Panc1 (cell line): ENCODE data around the gene METRN. TPM values are rescaled to one million over a fixed set of nuclear protein-coding genes. Genes with fewer than 3 reads are reported as not detected.
A peak's percentile ranks its signal among the peaks of the same experiment; 100 is the strongest.

Source experiments
- ATAC-seq: fragments of 200-7000 bp; cut with Tn5 transposase; 2 replicates; pipeline ENCODE4 v1.9.1; 2020; ENCODE audit warnings: mild to moderate bottlenecking, moderate library complexity
- BruUV-seq: library from RNA; stranded (reverse); fragments of 400-500 nt; replicated peaks from 2 replicates; lab custom pipeline; 2021; lab: Mats Ljungman, UMichigan
- CTCF ChIA-PET: fragments of 300-600 bp; sonication (Branson Sonifier 250); formaldehyde crosslinking; loops from one replicate; lab custom pipeline; 2022; ENCODE audit warnings: antibody characterized with exemption; lab: Charles Lee
- POLR2A ChIA-PET: fragments of 300-600 bp; sonication (Branson Sonifier 250); formaldehyde crosslinking; loops from one replicate; lab custom pipeline; 2022; ENCODE audit warnings: antibody characterized with exemption; lab: Charles Lee
- DNase-seq: peaks from one replicate; pipeline ENCODE4 v3.0.0-alpha.2; 2010; ENCODE audit warnings: low read depth, low spot score
- H3K27ac ChIP-seq: 2 replicates; pipeline ENCODE4 v1.5.1; 2011; ENCODE audit warnings: mild to moderate bottlenecking, low read length, inconsistent platforms
- H3K27me3 ChIP-seq: fragments of 200-500 bp; sonication (Bioruptor generic); 2 replicates; pipeline ENCODE4 v1.6.0; 2014; ENCODE audit warnings: low read length, inconsistent platforms; ENCODE audit not compliant: control insufficient read depth, insufficient read depth
- H3K36me3 ChIP-seq: fragments of 200-500 bp; sonication (Bioruptor generic); 2 replicates; pipeline ENCODE4 v1.5.1; 2014; ENCODE audit warnings: inconsistent platforms, mild to moderate bottlenecking, low read length, moderate library complexity; ENCODE audit not compliant: control insufficient read depth, insufficient read depth
- H3K4me1 ChIP-seq: 2 replicates; pipeline ENCODE4 v1.5.1; 2011; ENCODE audit warnings: inconsistent platforms, mild to moderate bottlenecking, low read length, moderate library complexity; ENCODE audit not compliant: control insufficient read depth, insufficient read depth
- H3K4me3 ChIP-seq, 2 experiments: 2 replicates each; pipeline ENCODE4 v1.5.1; 2011 to 2012; ENCODE audit warnings: low read depth in 2 of 2, low read length in 2 of 2, mild to moderate bottlenecking in 2 of 2, inconsistent platforms in 1 of 2, moderate library complexity in 1 of 2
- H3K9me3 ChIP-seq: fragments of 200-500 bp; sonication (Bioruptor generic); 2 replicates; pipeline ENCODE4 v1.5.1; 2014; ENCODE audit warnings: low read depth, mild to moderate bottlenecking, inconsistent platforms, low read length, moderate library complexity; ENCODE audit not compliant: control insufficient read depth, insufficient read depth
- POLR2AphosphoS5 ChIP-seq: IDR thresholded peaks from 2 replicates; pipeline ENCODE4 v1.6.1; 2012; ENCODE audit warnings: mild to moderate bottlenecking, low read depth, low read length, moderate library complexity
- SIN3A ChIP-seq: IDR thresholded peaks from 2 replicates; pipeline ENCODE4 v1.6.1; 2012; ENCODE audit warnings: low read depth, mild to moderate bottlenecking, low read length, moderate library complexity, borderline replicate concordance; ENCODE audit not compliant: insufficient read depth
- TCF7L2 ChIP-seq: IDR thresholded peaks from 2 replicates; pipeline ENCODE4 v1.6.1; 2011; ENCODE audit warnings: mild to moderate bottlenecking, low read depth, low read length, inconsistent platforms
- in situ Hi-C: cut with HindIII; loops from 2 replicates; pipeline ENCODE4 v1.10.0; 2016; ENCODE audit warnings: low sequenced_read_pairs, low pct_unique_long_range_greater_than_20kb
- intact Hi-C: fragments of 100-400 bp; cut with micrococcal nuclease; formaldehyde crosslinking; loops from one replicate; pipeline ENCODE4 v1.10.0; 2022; ENCODE audit not compliant: unreplicated experiment
- total RNA-seq: library from RNA; stranded (reverse); gene quantifications from one replicate; pipeline ENCODE4 v1.2.1, GENCODE V29; 2021; ENCODE audit not compliant: unreplicated experiment
- TF ChIP-seq, protein P1 (sequence below), 2 experiments: IDR thresholded peaks; 2 replicates each; pipeline ENCODE4 v1.6.1; 2011 to 2012; ENCODE audit warnings: low read depth in 2 of 2, control low read depth in 1 of 2, low read length in 1 of 2, mild to moderate bottlenecking in 1 of 2, moderate library complexity in 1 of 2; ENCODE audit not compliant: insufficient read depth in 1 of 2
- TF ChIP-seq, protein P2 (sequence below): fragments of 450-650 bp; IDR thresholded peaks from 2 replicates; pipeline ENCODE4 v1.5.1; 2017; ENCODE audit warnings: mild to moderate bottlenecking

Gene METRN
- total RNA-seq, 1 experiment from 2014 or later, result 407 TPM

GRCh38 chr16:681746-682427 lies 33.0 kb upstream of the METRN start:
- intact Hi-C loops, result loop anchor here (10.0 kb wide), 1 partner anchor 1093 kb away; the partner anchor contains the start of genes EME2, MRPS34 and NME3

GRCh38 chr16:682493-683395 lies 32.2 kb upstream of the METRN start:
- CTCF ChIA-PET, result no interaction called here

More at GRCh38 chr16:681746-682427, 33.0 kb upstream of the METRN start:
- H3K36me3 ChIP-seq, result peaks cover 5% of the 10 kb centered on the region; the same call in 1 of the 2 replicates
- no peaks in the 10 kb centered on the region for H3K27me3 ChIP-seq
- H3K27ac ChIP-seq, result peak overlapping the region; percentile 87
- TSS peak; percentile 97 for BruUV-seq
- H3K9me3 ChIP-seq, result no peaks in the 10 kb centered on the region
- in situ Hi-C loops, result no loop called here
- ATAC-seq, result no peak
- ChIA-PET CTCF (interaction anchor here (1.1 kb wide), 1 partner anchor 14 kb away, joined by 3 read pairs; the partner anchor contains the start of gene RHOT2), POLR2A (no interaction called here)
- no peak for DNase-seq
- TF ChIP-seq, protein P1, sequence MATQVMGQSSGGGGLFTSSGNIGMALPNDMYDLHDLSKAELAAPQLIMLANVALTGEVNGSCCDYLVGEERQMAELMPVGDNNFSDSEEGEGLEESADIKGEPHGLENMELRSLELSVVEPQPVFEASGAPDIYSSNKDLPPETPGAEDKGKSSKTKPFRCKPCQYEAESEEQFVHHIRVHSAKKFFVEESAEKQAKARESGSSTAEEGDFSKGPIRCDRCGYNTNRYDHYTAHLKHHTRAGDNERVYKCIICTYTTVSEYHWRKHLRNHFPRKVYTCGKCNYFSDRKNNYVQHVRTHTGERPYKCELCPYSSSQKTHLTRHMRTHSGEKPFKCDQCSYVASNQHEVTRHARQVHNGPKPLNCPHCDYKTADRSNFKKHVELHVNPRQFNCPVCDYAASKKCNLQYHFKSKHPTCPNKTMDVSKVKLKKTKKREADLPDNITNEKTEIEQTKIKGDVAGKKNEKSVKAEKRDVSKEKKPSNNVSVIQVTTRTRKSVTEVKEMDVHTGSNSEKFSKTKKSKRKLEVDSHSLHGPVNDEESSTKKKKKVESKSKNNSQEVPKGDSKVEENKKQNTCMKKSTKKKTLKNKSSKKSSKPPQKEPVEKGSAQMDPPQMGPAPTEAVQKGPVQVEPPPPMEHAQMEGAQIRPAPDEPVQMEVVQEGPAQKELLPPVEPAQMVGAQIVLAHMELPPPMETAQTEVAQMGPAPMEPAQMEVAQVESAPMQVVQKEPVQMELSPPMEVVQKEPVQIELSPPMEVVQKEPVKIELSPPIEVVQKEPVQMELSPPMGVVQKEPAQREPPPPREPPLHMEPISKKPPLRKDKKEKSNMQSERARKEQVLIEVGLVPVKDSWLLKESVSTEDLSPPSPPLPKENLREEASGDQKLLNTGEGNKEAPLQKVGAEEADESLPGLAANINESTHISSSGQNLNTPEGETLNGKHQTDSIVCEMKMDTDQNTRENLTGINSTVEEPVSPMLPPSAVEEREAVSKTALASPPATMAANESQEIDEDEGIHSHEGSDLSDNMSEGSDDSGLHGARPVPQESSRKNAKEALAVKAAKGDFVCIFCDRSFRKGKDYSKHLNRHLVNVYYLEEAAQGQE (IDR thresholded peaks at IDR 0.05; ENCODE audit: insufficient read depth in 1 of 2, low read depth in 2 of 2, low read length in 1 of 2), result peak in 1 of 2 experiments; percentile 14; a peak in 1 of 4 replicates
- TF ChIP-seq POLR2AphosphoS5, result peak; percentile 68; the same call in 1 of the 2 replicates
- TF ChIP-seq, protein P2, sequence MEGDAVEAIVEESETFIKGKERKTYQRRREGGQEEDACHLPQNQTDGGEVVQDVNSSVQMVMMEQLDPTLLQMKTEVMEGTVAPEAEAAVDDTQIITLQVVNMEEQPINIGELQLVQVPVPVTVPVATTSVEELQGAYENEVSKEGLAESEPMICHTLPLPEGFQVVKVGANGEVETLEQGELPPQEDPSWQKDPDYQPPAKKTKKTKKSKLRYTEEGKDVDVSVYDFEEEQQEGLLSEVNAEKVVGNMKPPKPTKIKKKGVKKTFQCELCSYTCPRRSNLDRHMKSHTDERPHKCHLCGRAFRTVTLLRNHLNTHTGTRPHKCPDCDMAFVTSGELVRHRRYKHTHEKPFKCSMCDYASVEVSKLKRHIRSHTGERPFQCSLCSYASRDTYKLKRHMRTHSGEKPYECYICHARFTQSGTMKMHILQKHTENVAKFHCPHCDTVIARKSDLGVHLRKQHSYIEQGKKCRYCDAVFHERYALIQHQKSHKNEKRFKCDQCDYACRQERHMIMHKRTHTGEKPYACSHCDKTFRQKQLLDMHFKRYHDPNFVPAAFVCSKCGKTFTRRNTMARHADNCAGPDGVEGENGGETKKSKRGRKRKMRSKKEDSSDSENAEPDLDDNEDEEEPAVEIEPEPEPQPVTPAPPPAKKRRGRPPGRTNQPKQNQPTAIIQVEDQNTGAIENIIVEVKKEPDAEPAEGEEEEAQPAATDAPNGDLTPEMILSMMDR, result no peak
- peak overlapping the region; percentile 66 to 71 for H3K4me3 ChIP-seq
- H3K4me1 ChIP-seq, result peaks cover 18% of the 10 kb centered on the region

More at GRCh38 chr16:682493-683395, 32.2 kb upstream of the METRN start:
- intact Hi-C loops (loop anchor here (10.0 kb wide), 1 partner anchor 1092 kb away; the partner anchor contains the start of genes EME2, MRPS34 and NME3), in situ Hi-C loops (no loop called here)
- Histone ChIP-seq H3K27me3 (no peaks in the 10 kb centered on the region), H3K9me3 (no peaks in the 10 kb centered on the region), H3K4me3 (peak overlapping the region; percentile 66 to 71), H3K4me1 (peaks cover 18% of the 10 kb centered on the region), H3K27ac (peak overlapping the region; percentile 87), H3K36me3 (peaks cover 5% of the 10 kb centered on the region; the same call in 1 of the 2 replicates)
- ATAC-seq, result peak; percentile 7
- TF ChIP-seq, protein P1 (IDR thresholded peaks at IDR 0.05; ENCODE audit: insufficient read depth in 1 of 2, low read depth in 2 of 2, low read length in 1 of 2), result no peak; a peak in 1 of 4 replicates
- TF ChIP-seq SIN3A (peak; percentile 74; the same call in 1 of the 2 replicates), TCF7L2 (no peak), POLR2AphosphoS5 (peak; percentile 28; the same call in 1 of the 2 replicates)
- TF ChIP-seq, protein P2, result peak; percentile 24
- no peak for DNase-seq
- BruUV-seq, result no TSS peak
- POLR2A ChIA-PET, result no interaction called here
